IMR-90 (cell line): ENCODE results near the gene BEGAIN. TPM values are rescaled to one million over a fixed set of nuclear protein-coding genes. Genes with fewer than 3 reads are reported as not detected.

ENCODE experiments used
- ATAC-seq: fragments of 200-7000 bp; cut with Tn5 transposase; 2 replicates; pipeline ENCODE4 v1.9.1; 2020; ENCODE audit warnings: low read depth, mild to moderate bottlenecking, moderate library complexity
- BruUV-seq: library from RNA; stranded (reverse); fragments of 400-500 nt; replicated peaks from 2 replicates; lab custom pipeline; 2021; lab: Mats Ljungman, UMichigan
- CTCF ChIA-PET: fragments of 300-600 bp; formaldehyde crosslinking; extraction: SDS; loops from one replicate; lab custom pipeline; 2021; ENCODE audit warnings: antibody characterized with exemption; lab: Yijun Ruan, JAX
- POLR2A ChIA-PET: fragments of 300-600 bp; sonication (Branson Sonifier 250); formaldehyde crosslinking; loops from one replicate; lab custom pipeline; 2022; ENCODE audit warnings: antibody characterized with exemption; ENCODE audit not compliant: unreplicated experiment; lab: Charles Lee
- DNase-seq: peaks from one replicate; pipeline ENCODE4 v3.0.0; 2013
- H2AFZ ChIP-seq: replicated peaks from 2 replicates; pipeline ENCODE3; 2013; ENCODE audit warnings: low read length, mild to moderate bottlenecking; ENCODE audit not compliant: poor library complexity
- H2AK5ac ChIP-seq: 2 replicates; pipeline ENCODE4 v1.6.1; 2013; ENCODE audit warnings: low read depth, low read length, inconsistent platforms
- H2AK9ac ChIP-seq: replicated peaks from 2 replicates; pipeline ENCODE3; 2013; ENCODE audit warnings: mild to moderate bottlenecking, low read depth, low read length, moderate library complexity; ENCODE audit not compliant: poor library complexity
- H2BK120ac ChIP-seq: 2 replicates; pipeline ENCODE4 v1.6.1; 2013; ENCODE audit warnings: low read depth, low read length, inconsistent platforms
- H2BK15ac ChIP-seq: 3 replicates; pipeline ENCODE4 v1.6.1; 2013; ENCODE audit warnings: low read depth, low read length, inconsistent platforms
- H2BK20ac ChIP-seq: 2 replicates; pipeline ENCODE4 v1.6.1; 2013; ENCODE audit warnings: low read depth, mild to moderate bottlenecking, inconsistent platforms, low read length, moderate library complexity
- H2BK5ac ChIP-seq: 2 replicates; pipeline ENCODE4 v1.6.1; 2013; ENCODE audit warnings: mild to moderate bottlenecking, low read depth, low read length, inconsistent platforms; ENCODE audit not compliant: poor library complexity, severe bottlenecking
- H3K14ac ChIP-seq: replicated peaks from 2 replicates; pipeline ENCODE4 v1.6.1; 2013; ENCODE audit warnings: low read depth, low read length, inconsistent platforms
- H3K18ac ChIP-seq: 2 replicates; pipeline ENCODE4 v1.6.1; 2013; ENCODE audit warnings: low read depth, low read length, control low read depth
- H3K23ac ChIP-seq: 2 replicates; pipeline ENCODE4 v1.6.1; 2013; ENCODE audit warnings: low read depth, low read length, inconsistent platforms
- H3K27ac ChIP-seq: 2 replicates; pipeline ENCODE4 v1.5.1; 2013; ENCODE audit warnings: mild to moderate bottlenecking, control low read depth, low read length; ENCODE audit not compliant: insufficient read depth
- H3K27me3 ChIP-seq: 2 replicates; pipeline ENCODE4 v1.6.1; 2013; ENCODE audit warnings: low read length; ENCODE audit not compliant: control insufficient read depth, insufficient read depth
- H3K36me3 ChIP-seq: 2 replicates; pipeline ENCODE4 v1.6.1; 2013; ENCODE audit warnings: low read length, mixed read lengths; ENCODE audit not compliant: control insufficient read depth, insufficient read depth
- H3K4ac ChIP-seq: 2 replicates; pipeline ENCODE4 v1.6.1; 2013; ENCODE audit warnings: low read depth, low read length, inconsistent platforms
- H3K4me1 ChIP-seq: 2 replicates; pipeline ENCODE4 v1.6.1; 2013; ENCODE audit warnings: low read length, mixed read lengths; ENCODE audit not compliant: control insufficient read depth, insufficient read depth
- H3K4me2 ChIP-seq: 2 replicates; pipeline ENCODE4 v1.6.1; 2013; ENCODE audit warnings: low read depth, mild to moderate bottlenecking, control low read depth, low read length, moderate library complexity
- H3K4me3 ChIP-seq: 2 replicates; pipeline ENCODE4 v1.5.1; 2013; ENCODE audit warnings: low read depth, mild to moderate bottlenecking, control low read depth, low read length, moderate library complexity; ENCODE audit not compliant: insufficient read depth
- H3K56ac ChIP-seq: 2 replicates; pipeline ENCODE4 v1.6.1; 2013; ENCODE audit warnings: low read length, inconsistent platforms; ENCODE audit not compliant: insufficient read depth; ENCODE audit errors: extremely low read depth
- H3K79me1 ChIP-seq, 2 experiments: 2 replicates each; pipeline ENCODE4 v1.6.1; 2013; ENCODE audit warnings: low read length in 2 of 2, inconsistent platforms in 1 of 2, low read depth in 1 of 2
- H3K9ac ChIP-seq: 2 replicates; pipeline ENCODE4 v1.6.1; 2013; ENCODE audit warnings: low read depth, low read length, control low read depth
- H3K9me1 ChIP-seq: 2 replicates; pipeline ENCODE4 v1.6.1; 2013; ENCODE audit warnings: low read length, inconsistent platforms; ENCODE audit not compliant: insufficient read depth
- H3K9me3 ChIP-seq: 2 replicates; pipeline ENCODE4 v1.6.1; 2013; ENCODE audit warnings: low read length; ENCODE audit not compliant: control insufficient read depth, insufficient read depth
- H4K20me1 ChIP-seq: 2 replicates; pipeline ENCODE4 v1.6.1; 2013; ENCODE audit warnings: low read length, inconsistent platforms; ENCODE audit not compliant: insufficient read depth
- H4K5ac ChIP-seq: 2 replicates; pipeline ENCODE4 v1.6.1; 2013; ENCODE audit warnings: mild to moderate bottlenecking, low read depth, low read length, control low read depth
- H4K8ac ChIP-seq, 2 experiments: 2 replicates each; pipeline ENCODE4 v1.6.1; 2013; ENCODE audit warnings: low read depth in 2 of 2, low read length in 2 of 2, control low read depth in 1 of 2, inconsistent platforms in 1 of 2
- H4K91ac ChIP-seq: 2 replicates; pipeline ENCODE4 v1.6.1; 2013; ENCODE audit warnings: low read depth, low read length, inconsistent platforms; ENCODE audit not compliant: insufficient read depth
- BHLHE40 ChIP-seq: fragments of 150-350 bp; IDR thresholded peaks from 2 replicates; pipeline ENCODE4 v1.6.1; 2016; ENCODE audit warnings: mild to moderate bottlenecking, low read depth, low read length
- CEBPB ChIP-seq: IDR thresholded peaks from 2 replicates; pipeline ENCODE4 v1.6.1; 2012; ENCODE audit warnings: low read depth, low read length, improper control_type of control experiment
- CHD1 ChIP-seq: IDR thresholded peaks from 2 replicates; pipeline ENCODE4 v1.6.1; 2012; ENCODE audit warnings: low read depth, low read length, improper control_type of control experiment
- FOS ChIP-seq: fragments of 150-350 bp; IDR thresholded peaks from 2 replicates; pipeline ENCODE4 v1.6.1; 2016; ENCODE audit warnings: low read depth, low read length
- MAFK ChIP-seq: IDR thresholded peaks from 2 replicates; pipeline ENCODE4 v1.6.1; 2012; ENCODE audit warnings: low read depth, low read length, improper control_type of control experiment
- MAZ ChIP-seq: IDR thresholded peaks from 2 replicates; pipeline ENCODE4 v1.6.1; 2012; ENCODE audit warnings: low read depth, mild to moderate bottlenecking, low read length, improper control_type of control experiment, moderate library complexity, borderline replicate concordance
- MXI1 ChIP-seq: IDR thresholded peaks from 2 replicates; pipeline ENCODE4 v1.6.1; 2012; ENCODE audit warnings: low read depth, mild to moderate bottlenecking, low read length, moderate library complexity, borderline replicate concordance
- NFE2L2 ChIP-seq: fragments of 150-350 bp; IDR thresholded peaks from 2 replicates; pipeline ENCODE4 v1.6.1; 2016; ENCODE audit warnings: low read depth, mild to moderate bottlenecking, low read length
- POLR2A ChIP-seq: IDR thresholded peaks from 2 replicates; pipeline ENCODE4 v1.6.1; 2012; ENCODE audit warnings: mild to moderate bottlenecking, low read depth, low read length
- RAD21 ChIP-seq: IDR thresholded peaks from 2 replicates; pipeline ENCODE4 v1.6.1; 2012; ENCODE audit warnings: low read length, improper control_type of control experiment
- RFX5 ChIP-seq: IDR thresholded peaks from 2 replicates; pipeline ENCODE4 v1.8.0; 2012; ENCODE audit warnings: low read depth, mild to moderate bottlenecking, low read length, moderate library complexity
- SMC3 ChIP-seq: fragments of 150-350 bp; IDR thresholded peaks from 2 replicates; pipeline ENCODE4 v1.6.1; 2016; ENCODE audit warnings: low read depth, mild to moderate bottlenecking, antibody characterized with exemption, low read length, moderate library complexity
- WGBS, 2 experiments: methylation state at CpG; one replicate each; pipeline versions ENCODE4 v1.1.5 to v1.1.7; 2013; ENCODE audit warnings: missing lambda C conversion rate in 2 of 2; ENCODE audit not compliant: insufficient read length in 1 of 2; ENCODE audit errors: extremely low coverage in 2 of 2; 5-methylcytosine and 5-hydroxymethylcytosine counted together
- dilution Hi-C: fragments of 300-500 bp; cut with HindIII; formaldehyde crosslinking; loops from one replicate; pipeline ENCODE4 v1.14.3; 2018; ENCODE audit warnings: low sequenced_read_pairs; ENCODE audit not compliant: unreplicated experiment
- in situ Hi-C: fragments of 300-500 bp; cut with MboI; formaldehyde crosslinking; loops from 3 replicates; pipeline ENCODE4 v1.14.3; 2019; ENCODE audit warnings: low sequenced_read_pairs, inconsistent platforms, mixed read lengths
- intact Hi-C: fragments of 100-400 bp; cut with micrococcal nuclease; formaldehyde crosslinking; loops from 2 replicates; pipeline ENCODE4 v1.10.0; 2022
- polyA plus RNA-seq, 3 experiments: library from polyadenylated mRNA; depleted of rRNA; stranded (reverse); fragments of >200 nt; gene quantifications; 2 replicates each; pipeline ENCODE4 v1.2.3, GENCODE V29; 2012; ENCODE audit warnings: low replicate concordance in 1 of 3
- total RNA-seq: library from RNA; depleted of rRNA; stranded (reverse); fragments of >200 nt; gene quantifications from 2 replicates; pipeline ENCODE4 v1.2.3, GENCODE V29; 2012
- TF ChIP-seq, protein P1 (sequence below): fragments of 150-350 bp; IDR thresholded peaks from 2 replicates; pipeline ENCODE4 v1.6.1; 2017; ENCODE audit warnings: mild to moderate bottlenecking, antibody characterized with exemption, low read length, low read depth
- TF ChIP-seq, protein P2 (sequence below): conservative IDR thresholded peaks from 2 replicates; pipeline ENCODE4 v1.5.1; 2012; ENCODE audit warnings: mild to moderate bottlenecking, low read depth, low read length, improper control_type of control experiment
- TF ChIP-seq, protein P3 (sequence below): fragments of 150-350 bp; IDR thresholded peaks from 2 replicates; pipeline ENCODE4 v1.6.1; 2016; ENCODE audit warnings: low read depth, mild to moderate bottlenecking, low read length, moderate library complexity, borderline replicate concordance

BEGAIN gene
- total and polyA plus RNA-seq, 2 of the 4 experiments (the other 2 are of a cell fraction), result 0.18 to 0.99 TPM

DNA sequence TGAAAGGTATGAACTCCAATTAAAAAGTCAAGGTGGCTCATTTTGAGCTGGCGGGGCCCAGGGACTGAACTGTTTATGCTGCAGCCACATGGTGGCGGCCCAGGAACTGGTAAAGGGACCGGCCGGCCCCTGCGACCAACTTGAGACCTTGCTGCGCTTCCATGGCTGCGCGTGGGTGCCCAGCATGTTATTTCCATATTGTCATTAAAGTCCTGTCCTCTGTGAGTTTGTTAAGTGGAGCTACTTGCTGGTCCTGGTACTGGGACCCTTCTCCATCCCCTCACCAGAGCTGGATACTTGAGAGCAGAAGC, 62.3 kb downstream of the BEGAIN start:
- no peak overlapping the region for H4K5ac ChIP-seq
- H3K4me1 ChIP-seq, result no peaks in the 10 kb centered on the region
- peak; percentile 15 for DNase-seq
- H3K36me3 ChIP-seq, result peaks cover 22% of the 10 kb centered on the region
- intact Hi-C loops (loop anchor here (10.0 kb wide), 1 partner anchor 710 kb away; no protein-coding TSS in a partner anchor), in situ Hi-C loops (no loop called here), dilution Hi-C loops (no loop called here)
- H2BK15ac ChIP-seq, result no peak overlapping the region
- H2BK20ac ChIP-seq, result no peak overlapping the region
- no peak overlapping the region for H2AK5ac ChIP-seq
- H2AFZ ChIP-seq, result no peak overlapping the region
- H2BK5ac ChIP-seq, result no peak overlapping the region
- ATAC-seq, result no peak
- no peaks in the 10 kb centered on the region for H3K79me1 ChIP-seq
- H3K27ac ChIP-seq, result no peak overlapping the region
- no peak overlapping the region for H3K56ac ChIP-seq
- no peak overlapping the region for H3K9ac ChIP-seq
- no peak overlapping the region for H3K14ac ChIP-seq
- H2AK9ac ChIP-seq, result peak overlapping the region; percentile 47
- 43% methylated on average over 4 of the region's 8 CpGs; no CpG with 5 or more reads in 1 of the 2 experiments for WGBS, 2 experiments
- H3K4me3 ChIP-seq, result no peak overlapping the region
- no peak overlapping the region for H2BK120ac ChIP-seq
- no peak overlapping the region for H4K91ac ChIP-seq
- H3K9me3 ChIP-seq, result no peaks in the 10 kb centered on the region
- TF ChIP-seq MAZ (no peak), POLR2A (no peak), MXI1 (no peak), CEBPB (no peak), BHLHE40 (no peak), NFE2L2 (no peak), FOS (no peak), RAD21 (peak; percentile 68), RFX5 (no peak), MAFK (no peak), SMC3 (peak; percentile 61), CHD1 (no peak)
- TF ChIP-seq, protein P1, sequence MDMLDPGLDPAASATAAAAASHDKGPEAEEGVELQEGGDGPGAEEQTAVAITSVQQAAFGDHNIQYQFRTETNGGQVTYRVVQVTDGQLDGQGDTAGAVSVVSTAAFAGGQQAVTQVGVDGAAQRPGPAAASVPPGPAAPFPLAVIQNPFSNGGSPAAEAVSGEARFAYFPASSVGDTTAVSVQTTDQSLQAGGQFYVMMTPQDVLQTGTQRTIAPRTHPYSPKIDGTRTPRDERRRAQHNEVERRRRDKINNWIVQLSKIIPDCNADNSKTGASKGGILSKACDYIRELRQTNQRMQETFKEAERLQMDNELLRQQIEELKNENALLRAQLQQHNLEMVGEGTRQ, result no peak
- TF ChIP-seq, protein P2, sequence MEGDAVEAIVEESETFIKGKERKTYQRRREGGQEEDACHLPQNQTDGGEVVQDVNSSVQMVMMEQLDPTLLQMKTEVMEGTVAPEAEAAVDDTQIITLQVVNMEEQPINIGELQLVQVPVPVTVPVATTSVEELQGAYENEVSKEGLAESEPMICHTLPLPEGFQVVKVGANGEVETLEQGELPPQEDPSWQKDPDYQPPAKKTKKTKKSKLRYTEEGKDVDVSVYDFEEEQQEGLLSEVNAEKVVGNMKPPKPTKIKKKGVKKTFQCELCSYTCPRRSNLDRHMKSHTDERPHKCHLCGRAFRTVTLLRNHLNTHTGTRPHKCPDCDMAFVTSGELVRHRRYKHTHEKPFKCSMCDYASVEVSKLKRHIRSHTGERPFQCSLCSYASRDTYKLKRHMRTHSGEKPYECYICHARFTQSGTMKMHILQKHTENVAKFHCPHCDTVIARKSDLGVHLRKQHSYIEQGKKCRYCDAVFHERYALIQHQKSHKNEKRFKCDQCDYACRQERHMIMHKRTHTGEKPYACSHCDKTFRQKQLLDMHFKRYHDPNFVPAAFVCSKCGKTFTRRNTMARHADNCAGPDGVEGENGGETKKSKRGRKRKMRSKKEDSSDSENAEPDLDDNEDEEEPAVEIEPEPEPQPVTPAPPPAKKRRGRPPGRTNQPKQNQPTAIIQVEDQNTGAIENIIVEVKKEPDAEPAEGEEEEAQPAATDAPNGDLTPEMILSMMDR, result peak; percentile 55
- TF ChIP-seq, protein P3, sequence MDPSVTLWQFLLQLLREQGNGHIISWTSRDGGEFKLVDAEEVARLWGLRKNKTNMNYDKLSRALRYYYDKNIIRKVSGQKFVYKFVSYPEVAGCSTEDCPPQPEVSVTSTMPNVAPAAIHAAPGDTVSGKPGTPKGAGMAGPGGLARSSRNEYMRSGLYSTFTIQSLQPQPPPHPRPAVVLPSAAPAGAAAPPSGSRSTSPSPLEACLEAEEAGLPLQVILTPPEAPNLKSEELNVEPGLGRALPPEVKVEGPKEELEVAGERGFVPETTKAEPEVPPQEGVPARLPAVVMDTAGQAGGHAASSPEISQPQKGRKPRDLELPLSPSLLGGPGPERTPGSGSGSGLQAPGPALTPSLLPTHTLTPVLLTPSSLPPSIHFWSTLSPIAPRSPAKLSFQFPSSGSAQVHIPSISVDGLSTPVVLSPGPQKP, result no peak
- ChIA-PET CTCF (interaction anchor here (1.1 kb wide), 1 partner anchor 121 kb away, joined by 3 read pairs; no protein-coding TSS in a partner anchor), POLR2A (no interaction called here)
- H3K27me3 ChIP-seq, result no peaks in the 10 kb centered on the region
- H3K9me1 ChIP-seq, result peaks cover 4% of the 10 kb centered on the region; the same call in 1 of the 2 replicates
- no peak overlapping the region for H3K4ac ChIP-seq
- no peaks in the 10 kb centered on the region for H4K20me1 ChIP-seq
- no peak overlapping the region for H3K23ac ChIP-seq
- no peak overlapping the region for H3K4me2 ChIP-seq
- H4K8ac ChIP-seq, result no peak overlapping the region
- BruUV-seq, result no TSS peak
- no peak overlapping the region for H3K18ac ChIP-seq
